Gastrocnemius medialis (tissue), 4 donors: ENCODE data around the gene INPP5A.

Experiments
- POLR2A ChIP-seq, 2 donors: fragments of 450-650 bp; IDR thresholded peaks; one replicate each; pipeline ENCODE4 v1.6.1; 2017; ENCODE audit warnings: antibody characterized with exemption in 2 of 2, mild to moderate bottlenecking in 2 of 2, moderate library complexity in 2 of 2
- TF ChIP-seq, protein P1 (sequence below), 5 experiments: fragments of 450-650 bp in 3 of 5; fragments of 200-600 bp in 2 of 5; sonication (generic) in 2 of 5; IDR thresholded peaks in 4 of 5; conservative IDR thresholded peaks in 1 of 5; 1 replicate in 4 of 5; 2 replicates in 1 of 5; pipeline ENCODE4 v1.5.1; 2016 to 2019; ENCODE audit warnings: antibody characterized with exemption in 5 of 5, mild to moderate bottlenecking in 3 of 5, moderate library complexity in 3 of 5

DNA sequence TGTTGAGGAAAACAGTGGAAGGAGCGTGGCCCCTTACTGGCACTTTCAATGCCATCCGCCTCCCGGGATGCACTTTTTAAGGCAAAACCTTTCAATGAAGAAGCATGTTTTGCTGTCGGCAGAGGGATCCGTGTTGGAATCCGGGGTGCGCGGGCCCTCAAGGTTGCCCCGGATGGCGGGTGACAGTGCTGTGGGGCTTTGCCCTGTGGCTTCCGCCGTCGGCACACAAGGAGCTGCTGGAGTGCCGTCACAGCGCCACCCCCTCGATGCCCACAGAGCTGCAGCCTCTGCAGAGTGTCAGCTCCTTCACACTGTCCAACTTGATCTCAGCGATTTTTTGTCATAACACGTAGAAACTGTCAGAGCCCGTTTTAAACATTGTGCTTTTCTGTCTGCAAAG lies 189.4 kb downstream of the INPP5A start:
- TF ChIP-seq POLR2A (IDR thresholded peaks at IDR 0.05) = no peak
- TF ChIP-seq, protein P1, sequence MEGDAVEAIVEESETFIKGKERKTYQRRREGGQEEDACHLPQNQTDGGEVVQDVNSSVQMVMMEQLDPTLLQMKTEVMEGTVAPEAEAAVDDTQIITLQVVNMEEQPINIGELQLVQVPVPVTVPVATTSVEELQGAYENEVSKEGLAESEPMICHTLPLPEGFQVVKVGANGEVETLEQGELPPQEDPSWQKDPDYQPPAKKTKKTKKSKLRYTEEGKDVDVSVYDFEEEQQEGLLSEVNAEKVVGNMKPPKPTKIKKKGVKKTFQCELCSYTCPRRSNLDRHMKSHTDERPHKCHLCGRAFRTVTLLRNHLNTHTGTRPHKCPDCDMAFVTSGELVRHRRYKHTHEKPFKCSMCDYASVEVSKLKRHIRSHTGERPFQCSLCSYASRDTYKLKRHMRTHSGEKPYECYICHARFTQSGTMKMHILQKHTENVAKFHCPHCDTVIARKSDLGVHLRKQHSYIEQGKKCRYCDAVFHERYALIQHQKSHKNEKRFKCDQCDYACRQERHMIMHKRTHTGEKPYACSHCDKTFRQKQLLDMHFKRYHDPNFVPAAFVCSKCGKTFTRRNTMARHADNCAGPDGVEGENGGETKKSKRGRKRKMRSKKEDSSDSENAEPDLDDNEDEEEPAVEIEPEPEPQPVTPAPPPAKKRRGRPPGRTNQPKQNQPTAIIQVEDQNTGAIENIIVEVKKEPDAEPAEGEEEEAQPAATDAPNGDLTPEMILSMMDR (IDR thresholded peaks at IDR 0.05 in 4 of 5, conservative IDR thresholded peaks at IDR 0.05 in 1 of 5) = no peak
